ENCODE results near the gene NWD2. TPM values are rescaled to one million over a fixed set of nuclear protein-coding genes. Genes with fewer than 3 reads are reported as not detected.

The NWD2 gene
- total RNA-seq, 1 experiment from 2014 or later, result not detected

GRCh38 chr4:37471971-37472370 is 227.4 kb downstream of the NWD2 start:
- H3K4me2 ChIP-seq (ENCODE audit: low read length), result no peak overlapping the region
- ChIA-PET CTCF (no interaction called here), RAD21 (ENCODE audit: low non-redundant PET in 1 of 2, low total read pairs in 2 of 2, uncharacterized antibody in 2 of 2, unreplicated experiment in 2 of 2) (no interaction called here), POLR2A (no interaction called here)
- H3K36me3 ChIP-seq (ENCODE audit: control insufficient read depth in 1 of 2, insufficient read depth in 2 of 2, low read length in 2 of 2), result no peaks in the 10 kb centered on the region
- no peak overlapping the region for H3K4me3 ChIP-seq (replicated peaks in 1 of 2; ENCODE audit: low read depth in 1 of 2, low read length in 2 of 2)
- H4K20me1 ChIP-seq (ENCODE audit: insufficient read depth), result no peaks in the 10 kb centered on the region
- no peaks in the 10 kb centered on the region for H3K9me3 ChIP-seq (ENCODE audit: control insufficient read depth in 1 of 2, insufficient read depth in 1 of 2, low read depth in 1 of 2, low read length in 2 of 2)
- no peak for ATAC-seq
- no peak overlapping the region for H3K27ac ChIP-seq (ENCODE audit: low read depth, low read length)
- no peaks in the 10 kb centered on the region for H3K4me1 ChIP-seq (ENCODE audit: control insufficient read depth in 1 of 2, insufficient read depth in 2 of 2, low read length in 2 of 2)
- no peak for TF ChIP-seq POLR2A (IDR thresholded peaks at IDR 0.05; ENCODE audit: borderline replicate concordance, extremely low read depth, insufficient read depth, insufficient read length)
- TF ChIP-seq, protein P1, sequence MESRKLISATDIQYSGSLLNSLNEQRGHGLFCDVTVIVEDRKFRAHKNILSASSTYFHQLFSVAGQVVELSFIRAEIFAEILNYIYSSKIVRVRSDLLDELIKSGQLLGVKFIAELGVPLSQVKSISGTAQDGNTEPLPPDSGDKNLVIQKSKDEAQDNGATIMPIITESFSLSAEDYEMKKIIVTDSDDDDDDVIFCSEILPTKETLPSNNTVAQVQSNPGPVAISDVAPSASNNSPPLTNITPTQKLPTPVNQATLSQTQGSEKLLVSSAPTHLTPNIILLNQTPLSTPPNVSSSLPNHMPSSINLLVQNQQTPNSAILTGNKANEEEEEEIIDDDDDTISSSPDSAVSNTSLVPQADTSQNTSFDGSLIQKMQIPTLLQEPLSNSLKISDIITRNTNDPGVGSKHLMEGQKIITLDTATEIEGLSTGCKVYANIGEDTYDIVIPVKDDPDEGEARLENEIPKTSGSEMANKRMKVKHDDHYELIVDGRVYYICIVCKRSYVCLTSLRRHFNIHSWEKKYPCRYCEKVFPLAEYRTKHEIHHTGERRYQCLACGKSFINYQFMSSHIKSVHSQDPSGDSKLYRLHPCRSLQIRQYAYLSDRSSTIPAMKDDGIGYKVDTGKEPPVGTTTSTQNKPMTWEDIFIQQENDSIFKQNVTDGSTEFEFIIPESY (IDR thresholded peaks at IDR 0.05; ENCODE audit: extremely low read depth, insufficient replicate concordance, low read length), result no peak
- H3K27me3 ChIP-seq (ENCODE audit: insufficient read depth, low read length), result no peaks in the 10 kb centered on the region
- H3K9me2 ChIP-seq (ENCODE audit: insufficient read depth), result no peaks in the 10 kb centered on the region
- H3K9ac ChIP-seq (ENCODE audit: low read length), result no peak overlapping the region
- DNase-seq (ENCODE audit: low read depth, low spot score), result no peak
- BruUV-seq (replicated peaks), result no TSS peak
- no peak overlapping the region for H2AFZ ChIP-seq (ENCODE audit: low read depth, low read length, poor library complexity, severe bottlenecking)
- intact Hi-C loops (cut with micrococcal nuclease), result no loop called here
- H3K79me2 ChIP-seq (ENCODE audit: insufficient read depth, low read length), result no peaks in the 10 kb centered on the region

- ChIA-PET POLR2A (no interaction called here), CTCF (no interaction called here), RAD21 (ENCODE audit: low non-redundant PET in 1 of 2, low total read pairs in 2 of 2, uncharacterized antibody in 2 of 2, unreplicated experiment in 2 of 2) (no interaction called here)
- Histone ChIP-seq H4K20me1 (ENCODE audit: insufficient read depth) (no peaks in the 10 kb centered on the region), H3K4me1 (ENCODE audit: control insufficient read depth in 1 of 2, insufficient read depth in 2 of 2, low read length in 2 of 2) (no peaks in the 10 kb centered on the region), H3K36me3 (ENCODE audit: control insufficient read depth in 1 of 2, insufficient read depth in 2 of 2, low read length in 2 of 2) (no peaks in the 10 kb centered on the region), H2AFZ (ENCODE audit: low read depth, low read length, poor library complexity, severe bottlenecking) (no peak overlapping the region), H3K9me3 (ENCODE audit: control insufficient read depth in 1 of 2, insufficient read depth in 1 of 2, low read depth in 1 of 2, low read length in 2 of 2) (no peaks in the 10 kb centered on the region), H3K4me2 (ENCODE audit: low read length) (no peak overlapping the region), H3K4me3 (replicated peaks in 1 of 2; ENCODE audit: low read depth in 1 of 2, low read length in 2 of 2) (no peak overlapping the region), H3K9me2 (ENCODE audit: insufficient read depth) (no peaks in the 10 kb centered on the region), H3K27ac (ENCODE audit: low read depth, low read length) (no peak overlapping the region), H3K9ac (ENCODE audit: low read length) (no peak overlapping the region), H3K79me2 (ENCODE audit: insufficient read depth, low read length) (no peaks in the 10 kb centered on the region), H3K27me3 (ENCODE audit: insufficient read depth, low read length) (no peaks in the 10 kb centered on the region)
- intact Hi-C loops (cut with micrococcal nuclease), result no loop called here
- ATAC-seq (no peak), DNase-seq (ENCODE audit: low read depth, low spot score) (no peak)
- BruUV-seq (replicated peaks), result no TSS peak
- TF ChIP-seq MAX (IDR thresholded peaks at IDR 0.05) (no peak), SIN3A (IDR thresholded peaks at IDR 0.05; ENCODE audit: low read depth) (no peak), EGR1 (IDR thresholded peaks at IDR 0.05; ENCODE audit: low read depth) (no peak), RAD21 (IDR thresholded peaks at IDR 0.05; ENCODE audit: low read depth) (no peak), ZFX (IDR thresholded peaks at IDR 0.05) (no peak), CBX3 (IDR thresholded peaks at IDR 0.05; ENCODE audit: low read depth) (no peak), TCF7L2 (IDR thresholded peaks at IDR 0.05; ENCODE audit: borderline replicate concordance, extremely low read depth, insufficient read depth, insufficient read length) (no peak), EZH2 (IDR thresholded peaks at IDR 0.05) (no peak), CEBPB (IDR thresholded peaks at IDR 0.05; ENCODE audit: low read depth) (no peak), YY1 (IDR thresholded peaks at IDR 0.05; ENCODE audit: extremely low read depth, insufficient replicate concordance, low read depth, low read length) (no peak), SRF (IDR thresholded peaks at IDR 0.05; ENCODE audit: low read depth) (no peak), ZNF274 (IDR thresholded peaks at IDR 0.05; ENCODE audit: low read depth, low read length) (no peak), JUND (IDR thresholded peaks at IDR 0.05) (no peak), FOSL1 (IDR thresholded peaks at IDR 0.05; ENCODE audit: low read depth) (no peak), POLR2A (IDR thresholded peaks at IDR 0.05; ENCODE audit: borderline replicate concordance, extremely low read depth, insufficient read depth, insufficient read length) (no peak)
- TF ChIP-seq, protein P1 (IDR thresholded peaks at IDR 0.05; ENCODE audit: extremely low read depth, insufficient replicate concordance, low read length), result no peak
These were observed 229.3 kb downstream of the NWD2 start for GRCh38 chr4:37473807-37474206.

All from HCT116 (cell line).